CD8-positive, alpha-beta memory T cell (primary cell): ENCODE results near the gene NAMPT. TPM values are rescaled to one million over a fixed set of nuclear protein-coding genes. Genes with fewer than 3 reads are reported as not detected.
A peak's percentile ranks its signal among the peaks of the same experiment; 100 is the strongest.

Experiments used
- CTCF ChIA-PET: fragments of 350-600 bp; sonication (Branson Sonifier 250); formaldehyde crosslinking; loops from one replicate; lab custom pipeline; 2021; ENCODE audit warnings: antibody characterized with exemption; lab: Charles Lee
- POLR2A ChIA-PET: fragments of 350-600 bp; sonication (Branson Sonifier 250); formaldehyde crosslinking; loops from one replicate; lab custom pipeline; 2021; ENCODE audit warnings: antibody characterized with exemption; lab: Charles Lee
- DNase-seq, 5 donors: peaks; one replicate each; pipeline versions ENCODE4 v3.0.0 to v3.0.0-alpha.2; 2020 to 2022; ENCODE audit warnings: mixed read lengths in 1 of 5
- H3K27ac ChIP-seq: one replicate; pipeline ENCODE4 v1.7.0; 2013; ENCODE audit warnings: low read depth, mild to moderate bottlenecking, low read length, moderate library complexity
- H3K27me3 ChIP-seq: 2 replicates; pipeline ENCODE4 v1.7.0; 2013; ENCODE audit warnings: low read length, mild to moderate bottlenecking; ENCODE audit not compliant: insufficient read depth, poor library complexity, severe bottlenecking
- H3K36me3 ChIP-seq: 2 replicates; pipeline ENCODE4 v1.7.0; 2013; ENCODE audit warnings: mild to moderate bottlenecking, low read length, moderate library complexity; ENCODE audit not compliant: insufficient read depth
- H3K4me1 ChIP-seq: 2 replicates; pipeline ENCODE4 v1.7.0; 2013; ENCODE audit warnings: mild to moderate bottlenecking, low read length, moderate library complexity; ENCODE audit not compliant: insufficient read depth
- H3K4me3 ChIP-seq: 2 replicates; pipeline ENCODE4 v1.7.0; 2013; ENCODE audit warnings: mild to moderate bottlenecking, low read length
- H3K9me3 ChIP-seq: 2 replicates; pipeline ENCODE4 v1.7.0; 2013; ENCODE audit warnings: mild to moderate bottlenecking, low read length
- H3K27ac Mint-ChIP-seq, 8 donors: one replicate each; pipeline ENCODE4 v1.8.0; 2020 to 2021; ENCODE audit warnings: mixed read lengths in 8 of 8, mild to moderate bottlenecking in 6 of 8, inconsistent platforms in 3 of 8, moderate library complexity in 3 of 8
- H3K27me3 Mint-ChIP-seq, 2 donors: one replicate each; pipeline ENCODE4 v1.8.0; 2020 to 2021; ENCODE audit warnings: mixed read lengths in 2 of 2, mild to moderate bottlenecking in 1 of 2, moderate library complexity in 1 of 2
- H3K36me3 Mint-ChIP-seq, 3 donors: one replicate each; pipeline ENCODE4 v1.8.0; 2020 to 2021; ENCODE audit warnings: mixed read lengths in 3 of 3, inconsistent platforms in 1 of 3, mild to moderate bottlenecking in 1 of 3
- H3K4me1 Mint-ChIP-seq, 3 donors: one replicate each; pipeline ENCODE4 v1.8.0; 2020 to 2021; ENCODE audit warnings: mixed read lengths in 3 of 3, inconsistent platforms in 1 of 3, mild to moderate bottlenecking in 1 of 3
- H3K4me3 Mint-ChIP-seq, 7 donors: one replicate each; pipeline ENCODE4 v1.8.0; 2020 to 2021; ENCODE audit warnings: mixed read lengths in 7 of 7, mild to moderate bottlenecking in 6 of 7, moderate library complexity in 4 of 7, inconsistent platforms in 2 of 7
- H3K9me3 Mint-ChIP-seq, 5 donors: one replicate each; pipeline ENCODE4 v1.8.0; 2020 to 2022; ENCODE audit warnings: mixed read lengths in 5 of 5, mild to moderate bottlenecking in 3 of 5, moderate library complexity in 2 of 5, inconsistent platforms in 1 of 5
- polyA plus RNA-seq: library from polyadenylated mRNA; unstranded; fragments of 300-500 nt; fragmentation: Illumina TruSeq; gene quantifications from one replicate; pipeline ENCODE4 v1.2.3, GENCODE V29; 2021
- total RNA-seq, 2 experiments: library from RNA; stranded (reverse); gene quantifications; one replicate each; pipeline ENCODE4 v1.2.3, GENCODE V29; 2021

Gene NAMPT
- total and polyA plus RNA-seq, 3 experiments from 2014 or later, result 15.9 to 742 (median 723) TPM

DNA sequence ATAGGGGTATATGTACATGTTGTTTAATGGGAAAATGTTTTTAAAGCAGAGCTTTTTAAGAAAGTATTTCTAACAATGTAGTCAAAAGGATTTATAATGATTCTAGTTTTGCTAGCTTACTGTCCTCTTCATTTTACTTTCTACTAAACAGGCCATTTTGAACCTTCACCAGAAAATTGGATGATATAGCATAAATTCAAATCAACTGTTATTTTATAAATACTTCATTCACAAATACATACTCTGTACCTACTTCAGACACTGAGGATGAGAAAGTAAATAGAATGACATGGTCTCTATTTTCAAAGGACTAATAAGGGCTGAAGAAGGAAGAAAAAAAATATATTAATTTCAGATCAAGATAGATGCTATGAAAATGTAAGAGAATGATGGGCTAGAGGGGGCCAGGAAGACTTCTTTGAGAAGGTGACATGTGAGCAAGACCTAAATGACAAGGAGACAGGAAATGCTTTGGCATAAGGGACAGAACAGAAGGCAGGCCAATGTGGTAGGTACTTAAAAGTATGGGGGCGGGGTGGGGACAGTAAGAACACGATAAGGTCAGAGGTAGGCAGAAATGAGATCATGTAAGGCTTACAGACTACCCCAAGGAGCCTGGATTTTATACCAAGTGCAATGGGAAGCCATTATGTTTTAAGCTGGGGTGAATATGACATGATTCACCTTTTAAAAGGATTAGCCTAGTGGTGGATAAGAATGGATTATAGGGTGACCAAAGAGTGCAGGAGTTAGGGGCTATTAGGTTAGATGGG, 5.2 kb downstream of the NAMPT start:
- peaks cover 0 to 21% (median 4%) of the 10 kb centered on the region in 3 donors for H3K36me3 Mint-ChIP-seq
- POLR2A ChIA-PET, result no interaction called here
- CTCF ChIA-PET, result no interaction called here
- no peaks in the 10 kb centered on the region for H3K27me3 Mint-ChIP-seq
- Histone ChIP-seq H3K9me3 (no peaks in the 10 kb centered on the region), H3K27ac (no peak overlapping the region), H3K4me1 (peaks cover 14% of the 10 kb centered on the region), H3K27me3 (no peaks in the 10 kb centered on the region), H3K4me3 (no peak overlapping the region), H3K36me3 (no peaks in the 10 kb centered on the region)
- peak overlapping the region in 3 of 8 donors; percentile 7 to 14 (median 12) for H3K27ac Mint-ChIP-seq
- no peaks in the 10 kb centered on the region for H3K9me3 Mint-ChIP-seq
- H3K4me3 Mint-ChIP-seq, result no peak overlapping the region
- H3K4me1 Mint-ChIP-seq, result peaks cover 21 to 45% (median 34%) of the 10 kb centered on the region in 3 donors
- DNase-seq, result no peak

DNA sequence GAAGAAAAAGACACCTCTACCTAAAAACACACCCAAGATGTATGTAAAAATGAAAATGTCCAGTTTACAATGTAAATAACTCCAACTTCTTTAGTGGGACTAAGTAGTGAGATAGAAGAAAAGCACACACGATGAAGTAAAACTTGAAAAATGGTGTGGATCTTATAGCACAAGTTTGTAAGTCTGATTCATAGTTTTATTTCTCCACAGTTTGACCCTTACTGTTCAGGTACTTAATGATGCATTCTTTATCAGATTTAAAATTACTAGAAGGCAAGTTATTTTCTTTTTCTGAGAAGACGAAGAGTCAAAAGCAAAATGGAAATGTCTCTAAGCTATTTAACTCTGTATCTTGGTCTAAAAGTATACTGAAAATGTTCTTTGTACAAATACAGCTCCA, 6.1 kb downstream of the NAMPT start:
- H3K4me1 ChIP-seq, result peaks cover 12% of the 10 kb centered on the region
- peaks cover 0 to 24% (median 5%) of the 10 kb centered on the region in 3 donors for H3K36me3 Mint-ChIP-seq
- ChIA-PET CTCF (no interaction called here), POLR2A (no interaction called here)
- no peaks in the 10 kb centered on the region for H3K9me3 ChIP-seq
- H3K27me3 ChIP-seq, result no peaks in the 10 kb centered on the region
- H3K27ac Mint-ChIP-seq, result no peak overlapping the region
- DNase-seq, result no peak
- peaks cover 19 to 42% (median 29%) of the 10 kb centered on the region in 3 donors for H3K4me1 Mint-ChIP-seq
- no peak overlapping the region for H3K27ac ChIP-seq
- no peak overlapping the region for H3K4me3 ChIP-seq
- no peaks in the 10 kb centered on the region for H3K36me3 ChIP-seq
- peak overlapping the region in 1 of 7 donors; percentile 28 for H3K4me3 Mint-ChIP-seq
- no peaks in the 10 kb centered on the region for H3K9me3 Mint-ChIP-seq
- no peaks in the 10 kb centered on the region for H3K27me3 Mint-ChIP-seq

GRCh38 chr7:106277976-106278375, 6.8 kb downstream of the NAMPT start:
- Mint-ChIP-seq H3K27ac (no peak overlapping the region), H3K4me1 (peaks cover 14 to 39% (median 26%) of the 10 kb centered on the region in 3 donors), H3K36me3 (peaks cover under 1 to 31% (median 8%) of the 10 kb centered on the region in 3 donors), H3K4me3 (peak overlapping the region in 1 of 7 donors; percentile 28), H3K27me3 (no peaks in the 10 kb centered on the region), H3K9me3 (no peaks in the 10 kb centered on the region)
- DNase-seq, result no peak
- Histone ChIP-seq H3K4me3 (no peak overlapping the region), H3K9me3 (no peaks in the 10 kb centered on the region), H3K27me3 (no peaks in the 10 kb centered on the region), H3K4me1 (peaks cover 6% of the 10 kb centered on the region), H3K36me3 (no peaks in the 10 kb centered on the region), H3K27ac (no peak overlapping the region)
- POLR2A ChIA-PET, result no interaction called here
- CTCF ChIA-PET, result no interaction called here

- Mint-ChIP-seq H3K27ac (no peak overlapping the region), H3K4me3 (no peak overlapping the region), H3K9me3 (no peaks in the 10 kb centered on the region), H3K4me1 (peaks cover 12 to 24% (median 17%) of the 10 kb centered on the region in 3 donors), H3K27me3 (no peaks in the 10 kb centered on the region), H3K36me3 (peaks cover 3 to 39% (median 8%) of the 10 kb centered on the region in 3 donors)
- H3K4me1 ChIP-seq, result no peaks in the 10 kb centered on the region
- DNase-seq, result no peak
- POLR2A ChIA-PET, result no interaction called here
- H3K27me3 ChIP-seq, result no peaks in the 10 kb centered on the region
- no peaks in the 10 kb centered on the region for H3K36me3 ChIP-seq
- H3K9me3 ChIP-seq, result no peaks in the 10 kb centered on the region
- CTCF ChIA-PET, result no interaction called here
- no peak overlapping the region for H3K27ac ChIP-seq
- H3K4me3 ChIP-seq, result no peak overlapping the region
Measured at GRCh38 chr7:106276513-106276912, 8.3 kb downstream of the NAMPT start.

DNA sequence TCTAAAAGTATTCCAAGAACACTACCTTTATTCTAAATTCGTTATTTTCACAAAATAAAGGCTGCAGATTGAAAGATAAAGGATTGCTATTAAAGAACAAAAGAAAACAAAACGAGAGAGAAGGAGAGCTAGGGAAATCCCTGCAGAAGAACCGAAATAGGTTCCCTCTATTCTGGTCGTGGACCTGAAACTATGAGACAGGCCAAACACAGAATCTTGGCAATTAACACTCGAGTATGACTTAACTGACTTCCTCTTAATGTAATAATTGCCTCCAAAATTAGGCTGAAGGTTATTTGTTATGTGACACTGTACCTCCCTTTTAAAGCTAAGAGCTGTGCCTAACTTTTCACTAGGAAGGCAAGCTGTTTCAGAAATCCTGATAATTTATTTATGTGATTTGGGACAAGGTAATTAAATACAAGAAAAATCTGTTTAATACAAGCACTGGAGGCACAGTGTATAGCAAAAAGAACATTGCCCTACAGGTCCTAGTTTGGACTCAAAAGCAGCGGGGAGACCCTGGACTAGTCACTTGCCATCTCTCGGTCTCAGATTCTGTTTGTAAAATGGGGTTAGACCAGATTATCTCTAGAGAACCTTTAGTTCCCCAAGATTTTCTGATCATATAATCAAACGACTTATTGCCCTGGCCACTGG, 11.6 kb downstream of the NAMPT start:
- no peaks in the 10 kb centered on the region for H3K27me3 Mint-ChIP-seq
- Histone ChIP-seq H3K36me3 (no peaks in the 10 kb centered on the region), H3K4me3 (no peak overlapping the region), H3K27ac (no peak overlapping the region), H3K4me1 (no peaks in the 10 kb centered on the region), H3K27me3 (no peaks in the 10 kb centered on the region), H3K9me3 (no peaks in the 10 kb centered on the region)
- H3K36me3 Mint-ChIP-seq, result peaks cover 3 to 67% (median 20%) of the 10 kb centered on the region in 3 donors
- ChIA-PET CTCF (no interaction called here), POLR2A (no interaction called here)
- H3K4me3 Mint-ChIP-seq, result no peak overlapping the region
- H3K9me3 Mint-ChIP-seq, result no peaks in the 10 kb centered on the region
- H3K4me1 Mint-ChIP-seq, result peaks cover 2 to 5% (median 3%) of the 10 kb centered on the region in 3 donors
- H3K27ac Mint-ChIP-seq, result peak overlapping the region in 1 of 8 donors; percentile 40
- DNase-seq, result no peak

- peaks cover 3 to 75% (median 30%) of the 10 kb centered on the region in 3 donors for H3K36me3 Mint-ChIP-seq
Measured at GRCh38 chr7:106270122-106270977, 14.4 kb downstream of the NAMPT start.

GRCh38 chr7:106269254-106269961, 15.4 kb downstream of the NAMPT start:
- POLR2A ChIA-PET, result no interaction called here
- Mint-ChIP-seq H3K4me3 (peak overlapping the region in 1 of 7 donors; percentile 20), H3K27me3 (no peaks in the 10 kb centered on the region), H3K36me3 (peaks cover 3 to 77% (median 34%) of the 10 kb centered on the region in 3 donors), H3K27ac (no peak overlapping the region), H3K9me3 (no peaks in the 10 kb centered on the region), H3K4me1 (peaks cover 0 to 2% (median 0%) of the 10 kb centered on the region in 3 donors)
- no peak overlapping the region for H3K4me3 ChIP-seq
- no peaks in the 10 kb centered on the region for H3K36me3 ChIP-seq
- H3K27me3 ChIP-seq, result no peaks in the 10 kb centered on the region
- no peak overlapping the region for H3K27ac ChIP-seq
- H3K9me3 ChIP-seq, result no peaks in the 10 kb centered on the region
- H3K4me1 ChIP-seq, result no peaks in the 10 kb centered on the region
- CTCF ChIA-PET, result interaction anchor here (1.2 kb wide), 1 partner anchor 16 kb away, joined by 4 read pairs; the partner anchor contains the start of gene NAMPT
- no peak for DNase-seq

More at GRCh38 chr7:106270122-106270977, 14.4 kb downstream of the NAMPT start:
- no peak overlapping the region for H3K4me3 ChIP-seq
- Mint-ChIP-seq H3K4me1 (peaks cover 0 to 2% (median 0%) of the 10 kb centered on the region in 3 donors), H3K4me3 (no peak overlapping the region), H3K27ac (no peak overlapping the region), H3K27me3 (no peaks in the 10 kb centered on the region), H3K9me3 (no peaks in the 10 kb centered on the region)
- ChIA-PET CTCF (interaction anchor here (1.2 kb wide), 1 partner anchor 15 kb away, joined by 4 read pairs; the partner anchor contains the start of gene NAMPT), POLR2A (no interaction called here)
- H3K4me1 ChIP-seq, result no peaks in the 10 kb centered on the region
- no peaks in the 10 kb centered on the region for H3K27me3 ChIP-seq
- DNase-seq, result no peak
- H3K9me3 ChIP-seq, result no peaks in the 10 kb centered on the region
- H3K36me3 ChIP-seq, result no peaks in the 10 kb centered on the region
- no peak overlapping the region for H3K27ac ChIP-seq
